GM12801 (cell line): ENCODE data around the gene GGCT.

ENCODE experiments used
- CTCF ChIP-seq: IDR thresholded peaks from one replicate; pipeline ENCODE4 v1.5.1; 2011; ENCODE audit warnings: control low read depth; ENCODE audit not compliant: insufficient read length; ENCODE audit errors: extremely low read depth

GGCT gene

GRCh38 chr7:30462179-30462578 is 42.5 kb downstream of the GGCT start:
- TF ChIP-seq CTCF: no peak

GRCh38 chr7:30460246-30460633 is 44.4 kb downstream of the GGCT start:
- no peak for TF ChIP-seq CTCF

GRCh38 chr7:30459591-30460245 is 44.9 kb downstream of the GGCT start:
- no peak for TF ChIP-seq CTCF

DNA sequence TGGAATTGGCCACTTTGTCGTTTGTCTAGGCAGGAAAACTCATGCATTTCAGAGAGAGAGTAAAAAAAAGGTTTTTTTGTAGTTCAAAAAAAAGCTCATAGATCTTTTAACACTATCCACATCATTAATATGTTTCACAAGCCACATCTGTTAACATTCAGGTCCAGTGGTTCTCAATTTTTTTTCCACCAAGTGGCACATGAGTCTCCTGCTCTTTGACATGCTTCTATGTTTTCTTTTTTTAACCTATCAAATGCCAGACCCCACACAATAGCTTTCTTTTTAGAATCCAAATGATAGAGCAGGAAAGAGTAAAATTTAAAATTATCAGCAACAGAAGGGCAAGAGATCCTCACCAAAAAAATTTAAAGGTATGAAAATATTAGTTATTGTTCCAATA is 46.3 kb downstream of the GGCT start:
- no peak for TF ChIP-seq CTCF

GRCh38 chr7:30453921-30454320 is 50.7 kb downstream of the GGCT start:
- TF ChIP-seq CTCF: no peak

DNA sequence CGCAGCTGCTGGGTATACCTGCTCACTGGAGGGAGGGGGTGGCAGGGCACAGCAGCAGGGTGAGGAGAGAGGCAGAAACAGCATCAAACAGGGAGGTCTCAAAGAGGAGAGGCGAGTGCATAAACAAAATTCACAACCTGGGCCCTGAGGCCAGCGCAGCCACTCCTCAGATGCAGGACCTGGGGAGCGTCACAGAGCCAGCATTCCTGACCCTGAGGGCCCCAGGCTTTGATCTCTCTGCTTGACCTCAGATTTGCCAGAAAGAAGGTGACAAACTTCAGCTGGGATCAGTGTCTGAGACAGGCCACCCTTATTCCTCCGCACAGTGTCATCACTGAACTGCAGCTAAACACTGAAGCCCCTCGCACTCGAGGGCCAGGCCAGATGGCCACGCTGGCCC is 51.6 kb downstream of the GGCT start:
- TF ChIP-seq CTCF: no peak

- no peak for TF ChIP-seq CTCF
Measured at GRCh38 chr7:30452280-30452930, 52.2 kb downstream of the GGCT start.
